Natural killer cell (primary cell): ENCODE results near the gene ZNF26. TPM values are rescaled to one million over a fixed set of nuclear protein-coding genes. Genes with fewer than 3 reads are reported as not detected.
"Not testable (repeated sequence)": the region's sequence is repeated elsewhere in the genome, so short reads cannot be mapped to it uniquely, and the experiment has no call there.

Source experiments
- ATAC-seq, 3 donors: fragments of 150-1000 bp in 2 of 3; fragments of 200-7000 bp in 1 of 3; cut with Tn5 transposase; 1 replicate in 1 of 3; 2 replicates in 2 of 3; pipeline ENCODE4 v1.10.0; 2021; ENCODE audit warnings: mild to moderate bottlenecking in 2 of 3, moderate library complexity in 2 of 3
- DNase-seq, 2 donors: peaks; one replicate each; pipeline versions ENCODE4 v3.0.0 to v3.0.0-alpha.2; 2013 to 2021; ENCODE audit warnings: mixed read lengths in 1 of 2
- H3K27ac ChIP-seq: one replicate; pipeline ENCODE4 v1.5.1; 2013; ENCODE audit warnings: mild to moderate bottlenecking, low read length
- H3K27me3 ChIP-seq: one replicate; pipeline ENCODE4 v1.6.1; 2013; ENCODE audit warnings: low read length; ENCODE audit not compliant: control insufficient read depth, insufficient read depth
- H3K36me3 ChIP-seq: one replicate; pipeline ENCODE4 v1.6.1; 2013; ENCODE audit warnings: low read length; ENCODE audit not compliant: control insufficient read depth, insufficient read depth
- H3K4me1 ChIP-seq: one replicate; pipeline ENCODE4 v1.6.1; 2013; ENCODE audit warnings: low read length; ENCODE audit not compliant: control insufficient read depth, insufficient read depth
- H3K4me3 ChIP-seq: one replicate; pipeline ENCODE4 v1.5.1; 2013; ENCODE audit warnings: low read length
- H3K9me3 ChIP-seq: one replicate; pipeline ENCODE4 v1.6.1; 2013; ENCODE audit warnings: low read length; ENCODE audit not compliant: control insufficient read depth, insufficient read depth
- H3K27ac Mint-ChIP-seq, 2 donors: one replicate each; pipeline ENCODE4 v1.8.0; 2022; ENCODE audit warnings: mild to moderate bottlenecking in 2 of 2, mixed read lengths in 2 of 2, moderate library complexity in 1 of 2
- H3K27me3 Mint-ChIP-seq, 2 donors: one replicate each; pipeline ENCODE4 v1.8.0; 2022; ENCODE audit warnings: low read depth in 2 of 2, mixed read lengths in 2 of 2
- H3K36me3 Mint-ChIP-seq: one replicate; pipeline ENCODE4 v1.8.0; 2022; ENCODE audit warnings: mixed read lengths
- H3K4me1 Mint-ChIP-seq, 2 donors: one replicate each; pipeline ENCODE4 v1.8.0; 2022; ENCODE audit warnings: mixed read lengths in 2 of 2
- H3K4me3 Mint-ChIP-seq: one replicate; pipeline ENCODE4 v1.8.0; 2022; ENCODE audit warnings: mild to moderate bottlenecking, moderate library complexity, mixed read lengths
- H3K9me3 Mint-ChIP-seq, 2 donors: one replicate each; pipeline ENCODE4 v1.8.0; 2022; ENCODE audit warnings: mixed read lengths in 2 of 2
- CTCF ChIP-seq: fragments of 200-600 bp; IDR thresholded peaks from one replicate; pipeline ENCODE4 v1.8.0; 2022; ENCODE audit warnings: antibody characterized with exemption
- WGBS: methylation state at CpG from one replicate; pipeline ENCODE4 v1.1.7; 2013; ENCODE audit warnings: missing lambda C conversion rate; ENCODE audit not compliant: insufficient coverage; 5-methylcytosine and 5-hydroxymethylcytosine counted together
- intact Hi-C: fragments of 100-400 bp; cut with micrococcal nuclease; formaldehyde crosslinking; loops from one replicate; pipeline ENCODE4 v1.14.2; 2022
- total RNA-seq, 4 donors: library from RNA; stranded (reverse); fragments of 120-200 nt in 1 of 4; gene quantifications; one replicate each; pipeline versions ENCODE4 v1.2.3 to v1.2.4, GENCODE V29; 2013 to 2022

ZNF26 gene
- total RNA-seq, 3 donors from 2014 or later (not counting 1 experiment from before 2014, with no cell fraction given): 38.7 to 45.1 (median 43.0) TPM

DNA sequence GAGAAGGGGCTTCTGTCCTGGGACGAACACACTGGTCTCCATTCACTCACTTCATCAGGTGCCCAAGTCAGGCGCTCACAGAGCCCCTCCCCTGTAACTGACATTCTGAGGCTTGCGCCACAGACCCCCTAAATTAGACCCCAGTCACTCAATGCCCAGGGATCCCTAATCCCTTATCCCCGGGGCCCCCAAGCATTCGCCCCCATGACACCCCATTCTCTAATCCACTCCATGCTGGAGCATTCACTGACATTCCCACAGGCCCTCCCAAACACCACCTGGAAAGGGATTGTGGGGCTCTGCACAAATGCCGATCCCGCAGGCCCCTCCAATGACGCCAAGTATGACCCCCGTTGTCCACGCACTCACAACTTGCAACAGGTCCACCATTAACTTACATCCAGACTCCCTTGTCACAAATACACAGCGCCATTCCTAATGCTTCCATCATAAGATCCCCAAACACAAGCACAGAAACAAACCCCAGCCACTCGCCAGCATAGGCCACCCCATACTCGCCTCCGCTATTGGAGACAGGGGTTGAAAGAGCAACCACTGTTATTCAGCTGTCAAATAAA lies 31.6 kb upstream of the ZNF26 start:
- Mint-ChIP-seq H3K4me3 (peak overlapping the region; percentile 79), H3K27me3 (no peaks in the 10 kb centered on the region), H3K9me3 (peaks cover 0 to 4% of the 10 kb centered on the region in 2 donors), H3K36me3 (no peaks in the 10 kb centered on the region), H3K4me1 (peaks cover 15 to 40% of the 10 kb centered on the region in 2 donors), H3K27ac (peak overlapping the region; percentile 87 to 94)
- DNase-seq (peak in 1 of 2 donors; percentile 11), ATAC-seq (no peak)
- Histone ChIP-seq H3K27ac (no peak overlapping the region), H3K9me3 (peaks cover 14% of the 10 kb centered on the region), H3K36me3 (no peaks in the 10 kb centered on the region), H3K4me1 (peaks cover 27% of the 10 kb centered on the region), H3K4me3 (no peak overlapping the region), H3K27me3 (no peaks in the 10 kb centered on the region)
- WGBS: 97% methylated on average over 13 of the region's 14 CpGs
- no peak for TF ChIP-seq CTCF
- intact Hi-C loops: no loop called here

GRCh38 chr12:132955094-132956010 lies 30.8 kb upstream of the ZNF26 start:
- Histone ChIP-seq H3K9me3 (peaks cover 6% of the 10 kb centered on the region), H3K36me3 (no peaks in the 10 kb centered on the region), H3K4me1 (peaks cover 27% of the 10 kb centered on the region), H3K4me3 (peak overlapping the region; percentile 92), H3K27me3 (no peaks in the 10 kb centered on the region), H3K27ac (peak overlapping the region; percentile 65)
- WGBS: 47% methylated on average over 33 of the region's 39 CpGs
- Mint-ChIP-seq H3K27me3 (no peaks in the 10 kb centered on the region), H3K36me3 (no peaks in the 10 kb centered on the region), H3K4me1 (peaks cover 15 to 39% of the 10 kb centered on the region in 2 donors), H3K9me3 (peaks cover 0 to 3% of the 10 kb centered on the region in 2 donors), H3K27ac (peak overlapping the region; percentile 87 to 94), H3K4me3 (peak overlapping the region; percentile 79)
- TF ChIP-seq CTCF: no peak
- intact Hi-C loops: loop anchor here (1.0 to 2.0 kb wide), 4 partner anchors 31 to 125 kb away; partner anchors contain the start of genes ZNF140, ZNF26 and ZNF84
- ATAC-seq: peak in 2 of 3 donors; percentile 33 to 45
- DNase-seq: peak in 1 of 2 donors; percentile 7

- ATAC-seq (peak; percentile 94 to 97 (median 95)), DNase-seq (peak; percentile 85 to 94)
- no peaks in the 10 kb centered on the region for H3K36me3 Mint-ChIP-seq
- WGBS: under 1% methylated on average over 64 of the region's 67 CpGs
- Histone ChIP-seq H3K27ac (peak within 1 kb of the TSS; percentile 77), H3K4me3 (peak within 1 kb of the TSS; percentile 92), H3K9me3 (peaks cover 5% of the 10 kb centered on the region), H3K4me1 (peaks cover 27% of the 10 kb centered on the region), H3K27me3 (no peaks in the 10 kb centered on the region), H3K36me3 (no peaks in the 10 kb centered on the region)
- H3K4me1 Mint-ChIP-seq: peaks cover 15 to 39% of the 10 kb centered on the region in 2 donors
- no peak for TF ChIP-seq CTCF
- peak within 1 kb of the TSS; percentile 90 for H3K4me3 Mint-ChIP-seq
- intact Hi-C loops: loop anchor here (1.0 to 2.0 kb wide), 4 partner anchors 30 to 124 kb away; partner anchors contain the start of genes ZNF140, ZNF26 and ZNF84
- H3K27me3 Mint-ChIP-seq: no peaks in the 10 kb centered on the region
- H3K27ac Mint-ChIP-seq: peak within 1 kb of the TSS; percentile 87 to 94
- H3K9me3 Mint-ChIP-seq: peaks cover 0 to 3% of the 10 kb centered on the region in 2 donors
These were observed 30.0 kb upstream of the ZNF26 start, which contains the start of gene ZNF605 for GRCh38 chr12:132956011-132956788. Gene ZNF605 (minus strand): TSS chr12:132956306. CDS start chr12:132945635, 10,671 bp downstream.

DNA sequence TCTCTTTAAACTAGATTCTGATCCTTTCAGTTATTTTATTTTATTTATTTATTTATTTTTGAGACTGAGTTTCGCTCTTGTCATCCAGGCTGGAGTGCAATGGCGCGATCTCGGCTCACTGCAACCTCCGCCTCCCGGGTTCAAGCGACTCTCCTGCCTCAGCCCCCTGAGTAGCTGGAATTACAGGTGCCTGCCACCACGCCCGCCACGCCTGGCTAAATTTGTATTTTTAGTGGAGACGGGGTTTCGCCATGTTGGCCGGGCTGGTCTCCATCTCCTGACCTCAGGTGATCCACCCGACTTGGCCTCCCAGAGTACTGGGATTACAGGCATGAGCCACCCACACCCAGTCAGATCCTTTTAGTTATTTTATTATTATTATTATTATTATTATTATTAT lies 24.4 kb upstream of the ZNF26 start:
- H3K27me3 Mint-ChIP-seq, H3K27ac ChIP-seq, ATAC-seq, H3K36me3 ChIP-seq, DNase-seq, H3K4me1 ChIP-seq, intact Hi-C loops, H3K4me3 ChIP-seq, H3K27me3 ChIP-seq, H3K36me3 Mint-ChIP-seq, H3K9me3 Mint-ChIP-seq, H3K4me3 Mint-ChIP-seq, H3K9me3 ChIP-seq, H3K4me1 Mint-ChIP-seq, H3K27ac Mint-ChIP-seq: not testable (repeated sequence)
- WGBS: over 99% methylated on average over 14 of the region's 14 CpGs

DNA sequence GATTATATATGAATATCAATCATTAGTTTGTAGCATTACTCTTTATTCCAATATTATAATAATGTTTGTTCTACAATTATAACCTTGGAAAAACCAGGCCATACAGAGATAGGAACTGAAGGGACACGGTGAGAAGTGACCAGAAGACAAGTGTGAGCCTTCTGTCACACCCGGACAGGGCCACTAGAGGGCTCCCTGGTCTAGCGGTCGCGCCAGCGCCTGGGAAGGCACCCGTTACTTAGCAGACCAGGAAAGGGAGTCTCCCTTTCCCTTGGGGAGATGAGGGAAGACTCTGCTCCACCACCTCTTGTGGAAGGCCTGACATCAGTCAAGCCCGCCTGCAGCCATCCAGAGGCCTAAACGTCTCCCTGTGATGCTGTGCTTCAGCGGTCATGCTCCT lies 22.2 kb upstream of the ZNF26 start:
- H3K4me3 ChIP-seq, H3K4me1 Mint-ChIP-seq, H3K36me3 ChIP-seq, H3K4me3 Mint-ChIP-seq, intact Hi-C loops, H3K27ac Mint-ChIP-seq, H3K9me3 Mint-ChIP-seq, ATAC-seq, H3K27me3 Mint-ChIP-seq, H3K27ac ChIP-seq, H3K27me3 ChIP-seq, DNase-seq, H3K4me1 ChIP-seq, H3K36me3 Mint-ChIP-seq: not testable (repeated sequence)
- 94% methylated on average over 10 of the region's 10 CpGs for WGBS
- peaks cover 16% of the 10 kb centered on the region for H3K9me3 ChIP-seq
